A549 (cell line): ENCODE results near the gene JARID2.

Experiments used
- CBX2 ChIP-seq: fragments of 200-600 bp; sonication (generic); IDR thresholded peaks from 2 replicates; pipeline ENCODE4 v1.6.1; 2016; ENCODE audit warnings: low read depth, mild to moderate bottlenecking, borderline replicate concordance
- CTCF ChIP-seq: fragments of >200 bp; sonication (Bioruptor Twin); formaldehyde crosslinking; IDR thresholded peaks from 3 replicates; pipeline ENCODE4 v1.5.1; 2016
- EP300 ChIP-seq, 2 experiments: fragments of >200 bp; sonication (Bioruptor Twin); formaldehyde crosslinking; IDR thresholded peaks; 2 replicates in 1 of 2; 3 replicates in 1 of 2; pipeline ENCODE4 v1.6.1; 2016 to 2017
- JUN ChIP-seq, 2 experiments: fragments of >200 bp; sonication (Bioruptor Twin); formaldehyde crosslinking; IDR thresholded peaks; 2 replicates in 1 of 2; 3 replicates in 1 of 2; pipeline ENCODE4 v1.6.1; 2016 to 2017
- MAFK ChIP-seq: fragments of 450-650 bp; IDR thresholded peaks from 2 replicates; pipeline ENCODE4 v1.6.1; 2014; ENCODE audit not compliant: partially characterized antibody
- MAX ChIP-seq: IDR thresholded peaks from 2 replicates; pipeline ENCODE4 v1.6.1; 2012

GRCh38 chr6:15449011-15449410 is 203.1 kb downstream of the JARID2 start:
- TF ChIP-seq CTCF (no peak), MAX (no peak), MAFK (no peak), CBX2 (no peak), JUN (IDR thresholded peaks at IDR 0.05) (no peak), EP300 (IDR thresholded peaks at IDR 0.05) (no peak)
